OCI-LY1 (cell line): ENCODE data around the gene CPM.
"Not testable (repeated sequence)": the region's sequence is repeated elsewhere in the genome, so short reads cannot be mapped to it uniquely, and the experiment has no call there.

ENCODE experiments used
- H2AFZ ChIP-seq: fragments of 200-600 bp; sonication (generic), shearing (Covaris generic); 2 replicates; pipeline ENCODE4 v1.6.0; 2014; ENCODE audit warnings: antibody characterized with exemption, mild to moderate bottlenecking, low read length
- H3F3A ChIP-seq: fragments of 200-600 bp; sonication (generic), shearing (Covaris generic); 2 replicates; pipeline ENCODE4 v1.6.0; 2014; ENCODE audit warnings: mild to moderate bottlenecking, antibody characterized with exemption, low read length, moderate library complexity; ENCODE audit not compliant: insufficient read depth
- H3K27ac ChIP-seq: fragments of 200-600 bp; sonication (generic); 2 replicates; pipeline ENCODE4 v1.5.1; 2014; ENCODE audit warnings: low read length, mixed run types, mild to moderate bottlenecking, low read depth; ENCODE audit not compliant: poor library complexity, severe bottlenecking
- H3K27me3 ChIP-seq: fragments of 200-600 bp; sonication (generic); 2 replicates; pipeline ENCODE4 v1.6.0; 2014; ENCODE audit warnings: antibody characterized with exemption, mild to moderate bottlenecking, low read length, moderate library complexity; ENCODE audit not compliant: insufficient read depth
- H3K36me3 ChIP-seq: fragments of 200-600 bp; sonication (generic); 2 replicates; pipeline ENCODE4 v1.6.1; 2014; ENCODE audit warnings: mild to moderate bottlenecking, antibody characterized with exemption, low read length, moderate library complexity, mixed read lengths; ENCODE audit not compliant: insufficient read depth
- H3K4me1 ChIP-seq: fragments of 200-600 bp; sonication (generic); 2 replicates; pipeline ENCODE4 v1.5.1; 2014; ENCODE audit warnings: mild to moderate bottlenecking, low read length, moderate library complexity; ENCODE audit not compliant: insufficient read depth, severe bottlenecking
- H3K4me2 ChIP-seq: fragments of 200-600 bp; sonication (generic), shearing (Covaris generic); 2 replicates; pipeline ENCODE4 v1.6.1; 2014; ENCODE audit warnings: low read length
- H3K4me3 ChIP-seq: fragments of 200-600 bp; sonication (generic); 2 replicates; pipeline ENCODE4 v1.5.1; 2014; ENCODE audit warnings: low read length, low read depth, mild to moderate bottlenecking, mixed read lengths; ENCODE audit not compliant: poor library complexity, severe bottlenecking
- H3K79me2 ChIP-seq: fragments of 200-600 bp; shearing (Covaris generic); 2 replicates; pipeline ENCODE4 v1.6.1; 2016; ENCODE audit warnings: mixed run types, low read length, mixed read lengths; ENCODE audit not compliant: insufficient read depth
- H3K9ac ChIP-seq: fragments of 200-600 bp; sonication (generic), shearing (Covaris generic); 2 replicates; pipeline ENCODE4 v1.6.1; 2014; ENCODE audit warnings: mild to moderate bottlenecking, low read length, mixed read lengths
- H3K9me2 ChIP-seq: fragments of 200-600 bp; sonication (generic), shearing (Covaris generic); 2 replicates; pipeline ENCODE4 v1.6.1; 2014; ENCODE audit warnings: low read depth, mild to moderate bottlenecking, low read length, mixed read lengths
- H3K9me3 ChIP-seq: fragments of 200-600 bp; shearing (Covaris generic); 2 replicates; pipeline ENCODE4 v1.6.1; 2014; ENCODE audit warnings: low read length, mixed read lengths
- H4K20me1 ChIP-seq: fragments of 200-600 bp; sonication (generic), shearing (Covaris generic); 2 replicates; pipeline ENCODE4 v1.6.0; 2016; ENCODE audit warnings: mild to moderate bottlenecking, low read length; ENCODE audit not compliant: insufficient read depth
- CTCF ChIP-seq: fragments of 200-600 bp; sonication (generic), shearing (Covaris generic); IDR thresholded peaks from 2 replicates; pipeline ENCODE4 v1.5.1; 2017; ENCODE audit warnings: mild to moderate bottlenecking, antibody characterized with exemption, low read length, moderate library complexity, mixed read lengths
- EZH2 ChIP-seq: fragments of 200-600 bp; sonication (generic), shearing (Covaris generic); IDR thresholded peaks from 2 replicates; pipeline ENCODE4 v1.8.0; 2017; ENCODE audit warnings: borderline replicate concordance, mixed run types, mild to moderate bottlenecking, antibody characterized with exemption, low read length, moderate library complexity, mixed read lengths

The CPM gene

GRCh38 chr12:68804657-68805591 is 128.0 kb downstream of the CPM start:
- peaks cover 57% of the 10 kb centered on the region for H3K4me1 ChIP-seq
- peak overlapping the region; percentile 64 for H3K9ac ChIP-seq
- peaks cover 12% of the 10 kb centered on the region for H3K79me2 ChIP-seq
- no peaks in the 10 kb centered on the region for H3K27me3 ChIP-seq
- no peak overlapping the region for H3K4me3 ChIP-seq
- no peaks in the 10 kb centered on the region for H3K9me3 ChIP-seq
- peaks cover 11% of the 10 kb centered on the region; the same call in 1 of the 2 replicates for H3F3A ChIP-seq
- TF ChIP-seq EZH2 (no peak), CTCF (no peak)
- no peaks in the 10 kb centered on the region for H4K20me1 ChIP-seq
- no peaks in the 10 kb centered on the region for H3K9me2 ChIP-seq
- H2AFZ ChIP-seq = no peak overlapping the region
- H3K36me3 ChIP-seq = peaks cover 13% of the 10 kb centered on the region
- H3K4me2 ChIP-seq = no peak overlapping the region
- H3K27ac ChIP-seq = peak overlapping the region; percentile 99

- H3K79me2 ChIP-seq = peaks cover 4% of the 10 kb centered on the region
- H4K20me1 ChIP-seq = no peaks in the 10 kb centered on the region
- no peak overlapping the region for H3K9ac ChIP-seq
- peaks cover 5% of the 10 kb centered on the region for H3K36me3 ChIP-seq
- H3K4me2 ChIP-seq = no peak overlapping the region
- peaks cover 51% of the 10 kb centered on the region for H3K4me1 ChIP-seq
- no peaks in the 10 kb centered on the region for H3K9me3 ChIP-seq
- H3K4me3 ChIP-seq = no peak overlapping the region
- H3K9me2 ChIP-seq = no peaks in the 10 kb centered on the region
- TF ChIP-seq EZH2 (no peak), CTCF (no peak)
- no peak overlapping the region for H2AFZ ChIP-seq
- H3K27ac ChIP-seq = peak overlapping the region; percentile 99
- H3F3A ChIP-seq = peaks cover 9% of the 10 kb centered on the region; the same call in 1 of the 2 replicates
- H3K27me3 ChIP-seq = no peaks in the 10 kb centered on the region
Measured at GRCh38 chr12:68803948-68804656, 128.9 kb downstream of the CPM start.

GRCh38 chr12:68802911-68803651 is 129.9 kb downstream of the CPM start:
- not testable (repeated sequence) for H3K9me3 ChIP-seq, H3K9ac ChIP-seq, H3F3A ChIP-seq, H2AFZ ChIP-seq, H4K20me1 ChIP-seq, H3K27me3 ChIP-seq, H3K36me3 ChIP-seq, H3K9me2 ChIP-seq, H3K4me2 ChIP-seq, H3K79me2 ChIP-seq, H3K4me3 ChIP-seq
- Histone ChIP-seq H3K4me1 (peaks cover 51% of the 10 kb centered on the region), H3K27ac (peak overlapping the region; percentile 57)

- peak overlapping the region; percentile 19; the same call in 1 of the 2 replicates for H3K9ac ChIP-seq
- not testable (repeated sequence) for H3K9me2 ChIP-seq, H3F3A ChIP-seq, H3K9me3 ChIP-seq, H3K79me2 ChIP-seq, H3K27me3 ChIP-seq, H4K20me1 ChIP-seq, H3K4me3 ChIP-seq, H3K36me3 ChIP-seq, H2AFZ ChIP-seq
- H3K27ac ChIP-seq = peak overlapping the region; percentile 57
- peaks cover 50% of the 10 kb centered on the region for H3K4me1 ChIP-seq
- H3K4me2 ChIP-seq = peak overlapping the region; percentile 26
Measured at GRCh38 chr12:68802372-68802745, 130.6 kb downstream of the CPM start.
